ENCODE data around the gene STX8. TPM values are rescaled to one million over a fixed set of nuclear protein-coding genes. Genes with fewer than 3 reads are reported as not detected.
A peak's percentile ranks its signal among the peaks of the same experiment; 100 is the strongest.

STX8 gene
- total and polyA plus RNA-seq, 7 donors = 34.0 to 70.6 (median 50.5) TPM

DNA sequence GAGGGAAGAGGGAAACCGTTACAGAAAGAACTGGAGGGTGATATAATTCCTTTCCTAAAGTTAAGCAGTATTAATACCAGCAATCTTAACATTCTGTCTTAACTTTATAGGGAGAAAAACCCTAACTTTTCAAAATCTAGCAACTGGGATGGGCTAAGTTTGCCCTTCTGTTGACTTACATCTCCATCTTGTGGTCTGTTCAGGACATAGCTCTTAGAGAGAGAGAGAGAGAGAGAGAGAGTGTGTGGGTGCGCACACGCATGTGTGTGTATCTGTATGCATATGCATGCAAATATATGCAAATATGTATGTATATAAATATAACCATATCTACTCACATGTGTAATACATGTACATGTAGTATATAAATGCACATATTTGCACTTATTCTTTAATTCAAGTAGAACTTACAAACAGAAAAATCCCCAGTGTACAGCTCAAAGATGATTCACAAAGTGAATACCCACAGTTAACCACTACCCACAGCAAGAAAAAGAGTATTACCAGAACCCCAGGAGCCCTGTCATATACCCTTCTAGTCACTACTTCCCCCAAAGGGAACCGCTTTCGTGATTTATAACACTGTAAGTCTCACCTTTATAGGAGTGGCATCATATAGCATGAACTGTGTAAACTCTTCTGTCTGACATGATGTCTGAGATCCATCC lies 46.5 kb downstream of the STX8 start:
- intact Hi-C loops (cut with DNase I) = loop anchor here in 1 of 2 donors (10.0 kb wide), 1 partner anchor 204 kb away; no protein-coding TSS in a partner anchor
- no peak for DNase-seq
- no peaks in the 10 kb centered on the region for H3K9me3 ChIP-seq
- no peaks in the 10 kb centered on the region for H3K4me1 ChIP-seq
- no peak overlapping the region for H3K27ac ChIP-seq
- H3K4me3 ChIP-seq = no peak overlapping the region
- H3K27me3 ChIP-seq (ENCODE audit: insufficient read depth in 3 of 3, low read length in 2 of 3) = no peaks in the 10 kb centered on the region
- TF ChIP-seq, protein P1, sequence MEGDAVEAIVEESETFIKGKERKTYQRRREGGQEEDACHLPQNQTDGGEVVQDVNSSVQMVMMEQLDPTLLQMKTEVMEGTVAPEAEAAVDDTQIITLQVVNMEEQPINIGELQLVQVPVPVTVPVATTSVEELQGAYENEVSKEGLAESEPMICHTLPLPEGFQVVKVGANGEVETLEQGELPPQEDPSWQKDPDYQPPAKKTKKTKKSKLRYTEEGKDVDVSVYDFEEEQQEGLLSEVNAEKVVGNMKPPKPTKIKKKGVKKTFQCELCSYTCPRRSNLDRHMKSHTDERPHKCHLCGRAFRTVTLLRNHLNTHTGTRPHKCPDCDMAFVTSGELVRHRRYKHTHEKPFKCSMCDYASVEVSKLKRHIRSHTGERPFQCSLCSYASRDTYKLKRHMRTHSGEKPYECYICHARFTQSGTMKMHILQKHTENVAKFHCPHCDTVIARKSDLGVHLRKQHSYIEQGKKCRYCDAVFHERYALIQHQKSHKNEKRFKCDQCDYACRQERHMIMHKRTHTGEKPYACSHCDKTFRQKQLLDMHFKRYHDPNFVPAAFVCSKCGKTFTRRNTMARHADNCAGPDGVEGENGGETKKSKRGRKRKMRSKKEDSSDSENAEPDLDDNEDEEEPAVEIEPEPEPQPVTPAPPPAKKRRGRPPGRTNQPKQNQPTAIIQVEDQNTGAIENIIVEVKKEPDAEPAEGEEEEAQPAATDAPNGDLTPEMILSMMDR (IDR thresholded peaks at IDR 0.05) = peak; percentile 42
- no peak for ATAC-seq
- no peaks in the 10 kb centered on the region for H3K36me3 ChIP-seq (ENCODE audit: insufficient read depth in 1 of 2, low read depth in 1 of 2)
- WGBS, 3 donors = 65 to 68% (median 68%) methylated on average over 5 of the region's 5 CpGs

DNA sequence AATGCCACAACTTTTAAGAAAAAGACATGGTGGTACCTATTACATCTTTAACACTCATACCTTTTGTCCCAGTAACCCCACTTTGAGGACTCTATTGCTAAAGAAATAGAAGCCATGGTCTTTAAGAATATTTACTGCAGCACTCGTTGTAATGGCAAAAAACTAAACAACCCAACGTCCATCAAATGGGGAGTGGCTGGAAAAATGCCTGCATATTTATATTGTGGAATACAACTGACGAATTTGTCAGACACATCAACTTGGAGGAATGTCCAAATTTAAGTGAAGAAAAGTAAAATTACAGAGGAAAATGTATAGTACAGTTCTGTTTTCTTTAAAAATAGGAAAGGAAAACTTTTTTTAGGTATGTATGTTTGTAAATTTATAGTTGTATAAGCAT lies 47.8 kb downstream of the STX8 start:
- DNase-seq = no peak
- ATAC-seq = no peak
- WGBS, 3 donors = 63 to 80% (median 70%) methylated on average over 3 of the region's 3 CpGs
- H3K9me3 ChIP-seq = no peaks in the 10 kb centered on the region
- no peak overlapping the region for H3K27ac ChIP-seq
- H3K36me3 ChIP-seq (ENCODE audit: insufficient read depth in 1 of 2, low read depth in 1 of 2) = no peaks in the 10 kb centered on the region
- H3K4me3 ChIP-seq = no peak overlapping the region
- TF ChIP-seq, protein P1 (IDR thresholded peaks at IDR 0.05) = no peak
- H3K4me1 ChIP-seq = no peaks in the 10 kb centered on the region
- intact Hi-C loops (cut with DNase I) = loop anchor here in 1 of 2 donors (10.0 kb wide), 1 partner anchor 203 kb away; no protein-coding TSS in a partner anchor
- no peaks in the 10 kb centered on the region for H3K27me3 ChIP-seq (ENCODE audit: insufficient read depth in 3 of 3, low read length in 2 of 3)

DNA sequence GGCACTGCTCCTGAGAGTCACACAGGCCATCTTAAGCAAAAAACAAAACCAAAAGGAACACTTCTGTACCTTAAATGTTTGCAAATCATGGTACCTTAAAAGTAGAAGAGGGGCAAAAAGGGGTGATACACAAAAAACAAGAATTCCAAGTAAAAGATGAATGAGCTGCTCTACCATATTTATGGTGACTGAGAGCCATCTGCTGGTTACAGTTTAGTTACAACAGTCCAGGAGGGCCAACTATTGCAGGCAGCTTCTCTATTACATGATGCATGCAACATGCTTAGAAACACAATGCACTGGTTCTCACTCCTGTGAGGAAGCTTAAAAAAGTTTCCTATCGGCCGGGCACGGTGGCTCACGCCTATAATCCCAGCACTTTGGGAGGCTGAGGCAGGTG lies 53.5 kb downstream of the STX8 start:
- intact Hi-C loops (cut with DNase I) = loop anchor here (2.0 to 10.0 kb wide), 4 partner anchors 120 to 530 kb away; no protein-coding TSS in a partner anchor
- H3K36me3 ChIP-seq (ENCODE audit: insufficient read depth in 1 of 2, low read depth in 1 of 2) = no peaks in the 10 kb centered on the region
- no peaks in the 10 kb centered on the region for H3K27me3 ChIP-seq (ENCODE audit: insufficient read depth in 3 of 3, low read length in 2 of 3)
- no peak overlapping the region for H3K27ac ChIP-seq
- no peak for DNase-seq
- H3K9me3 ChIP-seq = no peaks in the 10 kb centered on the region
- 18 to 24% (median 20%) methylated on average over 4 of the region's 4 CpGs for WGBS, 3 donors
- TF ChIP-seq, protein P1 (IDR thresholded peaks at IDR 0.05) = peak; percentile 64
- H3K4me3 ChIP-seq = no peak overlapping the region
- ATAC-seq = peak; percentile 52 to 88 (median 78)
- H3K4me1 ChIP-seq = no peaks in the 10 kb centered on the region

DNA sequence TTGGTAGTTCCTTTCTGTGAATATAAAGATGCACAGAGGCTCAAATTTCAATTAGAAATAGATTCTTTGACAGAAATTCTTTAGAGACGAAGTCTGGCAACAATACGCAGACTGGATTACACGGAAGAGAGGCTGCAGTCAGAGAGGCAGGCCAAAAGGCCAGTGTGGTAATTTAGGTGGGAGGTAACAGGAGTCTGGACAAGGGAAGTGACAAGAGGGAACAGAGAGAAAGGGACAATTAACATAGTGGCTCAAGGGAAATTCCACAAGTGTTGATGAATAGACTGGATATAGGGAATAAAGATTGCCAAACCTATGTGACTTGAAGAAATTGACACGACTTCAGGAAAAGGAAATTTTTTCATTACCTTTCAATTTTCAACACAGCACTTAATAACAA lies 54.6 kb downstream of the STX8 start:
- Histone ChIP-seq H3K9me3 (no peaks in the 10 kb centered on the region), H3K27me3 (ENCODE audit: insufficient read depth in 3 of 3, low read length in 2 of 3) (no peaks in the 10 kb centered on the region), H3K4me1 (no peaks in the 10 kb centered on the region), H3K27ac (no peak overlapping the region), H3K4me3 (no peak overlapping the region), H3K36me3 (ENCODE audit: insufficient read depth in 1 of 2, low read depth in 1 of 2) (no peaks in the 10 kb centered on the region)
- ATAC-seq = no peak
- intact Hi-C loops (cut with DNase I) = loop anchor here (5.0 to 10.0 kb wide), 3 partner anchors 119 to 529 kb away; no protein-coding TSS in a partner anchor
- WGBS, 3 donors = 49 to 62% (median 50%) methylated on average over 4 of the region's 4 CpGs
- no peak for DNase-seq
- TF ChIP-seq, protein P1 (IDR thresholded peaks at IDR 0.05) = no peak
